ES-I3 (cell line): ENCODE data around the gene UCP3.

Source experiments
- H3K36me3 ChIP-seq: 2 replicates; pipeline ENCODE4 v1.6.1; 2013; ENCODE audit warnings: mild to moderate bottlenecking, low read length, control low read depth, moderate library complexity; ENCODE audit not compliant: insufficient read depth
- H3K4me1 ChIP-seq: 2 replicates; pipeline ENCODE4 v1.6.1; 2013; ENCODE audit warnings: mild to moderate bottlenecking, control low read depth, low read length; ENCODE audit not compliant: insufficient read depth
- H3K9ac ChIP-seq: 2 replicates; pipeline ENCODE4 v1.6.1; 2013; ENCODE audit warnings: low read depth, mild to moderate bottlenecking, low read length, moderate library complexity
- H3K9me3 ChIP-seq: 2 replicates; pipeline ENCODE4 v1.6.1; 2013; ENCODE audit warnings: mild to moderate bottlenecking, low read length, moderate library complexity; ENCODE audit not compliant: control insufficient read depth, insufficient read depth

Gene UCP3

DNA sequence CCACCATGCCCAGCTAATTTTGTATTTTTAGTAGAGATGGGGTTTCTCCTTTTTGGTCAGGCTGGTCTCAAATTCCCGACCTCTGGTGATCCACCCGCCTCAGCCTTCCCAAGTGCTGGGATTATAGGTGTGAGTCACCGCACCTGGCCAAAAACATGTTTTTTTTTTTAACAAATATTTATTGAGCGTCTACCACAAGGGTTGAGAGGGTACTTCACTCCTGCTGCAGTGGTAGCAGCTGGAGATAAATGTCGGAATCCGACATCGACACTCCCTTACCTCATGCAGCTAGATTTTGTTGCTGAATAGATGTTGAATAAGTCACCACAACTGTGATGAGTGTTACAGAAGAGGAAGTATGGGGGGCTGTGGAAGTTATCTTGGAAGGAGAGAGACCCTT lies 57.1 kb downstream of the UCP3 start:
- Histone ChIP-seq H3K4me1 (peaks cover 3% of the 10 kb centered on the region; the same call in 1 of the 2 replicates), H3K9ac (no peak overlapping the region), H3K36me3 (no peaks in the 10 kb centered on the region), H3K9me3 (peaks cover 5% of the 10 kb centered on the region; the same call in 1 of the 2 replicates)

DNA sequence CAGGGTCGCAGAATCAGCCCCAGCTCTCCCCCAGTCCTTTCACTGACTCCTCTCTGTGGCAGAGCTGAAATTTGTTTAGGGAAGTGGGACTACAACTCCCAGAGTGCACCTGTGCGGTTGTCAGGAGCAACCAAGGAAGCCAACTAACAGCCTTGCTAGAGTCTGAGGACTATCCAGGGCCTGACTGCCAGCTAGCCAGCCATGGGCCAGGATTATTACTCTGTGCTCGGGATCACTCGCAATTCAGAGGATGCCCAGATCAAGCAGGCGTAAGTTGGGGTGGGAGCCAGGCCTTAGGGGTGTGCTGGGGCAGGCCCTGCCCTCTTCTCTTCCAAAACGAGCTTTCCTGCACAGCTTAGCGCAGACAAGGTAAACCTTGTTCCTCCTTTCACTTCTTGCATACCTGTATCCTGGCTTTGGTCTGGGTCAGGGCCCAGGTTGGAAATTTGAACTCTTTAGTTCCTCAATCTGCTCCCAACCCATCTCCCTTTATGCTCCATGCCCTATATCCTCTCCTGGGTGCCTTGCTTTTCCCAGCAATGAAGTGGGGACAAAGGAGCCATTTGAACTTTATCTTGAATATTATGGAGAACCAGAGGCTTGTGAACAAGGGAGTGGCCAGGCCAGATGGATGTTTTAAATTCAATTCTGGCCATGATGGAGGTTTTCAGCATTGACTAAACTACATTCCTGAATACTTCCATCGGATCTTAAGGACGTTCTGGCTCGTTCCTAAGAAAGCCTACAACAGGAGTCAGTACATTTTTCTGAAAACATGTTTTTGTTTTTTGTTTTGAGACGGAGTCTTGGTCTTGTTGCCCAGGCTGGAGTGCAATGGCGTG lies 57.8 kb downstream of the UCP3 start, which contains the start of gene DNAJB13:
TSS of gene DNAJB13 (plus strand) at position 158 of the 842 bp plus-strand sequence. CDS start at position 202, 44 bp downstream.
- Histone ChIP-seq H3K9ac (no peak within 1 kb of the TSS), H3K9me3 (peaks cover 7% of the 10 kb centered on the region; the same call in 1 of the 2 replicates), H3K36me3 (no peaks in the 10 kb centered on the region), H3K4me1 (peaks cover 3% of the 10 kb centered on the region; the same call in 1 of the 2 replicates)
